Upper lobe of right lung (tissue), 1 donor: ENCODE measurements around the gene UBE2D2. TPM values are rescaled to one million over a fixed set of nuclear protein-coding genes. Genes with fewer than 3 reads are reported as not detected.

Experiments used
- ATAC-seq: fragments of 200-7000 bp; cut with Tn5 transposase; one replicate; pipeline ENCODE4 v1.9.1; 2020; ENCODE audit warnings: mild to moderate bottlenecking, moderate library complexity
- DNase-seq: peaks from one replicate; pipeline ENCODE4 v3.0.0-alpha.2; 2020
- H3K27ac ChIP-seq: fragments of 200-600 bp; one replicate; pipeline ENCODE4 v1.8.0; 2022
- H3K27me3 ChIP-seq: fragments of 200-600 bp; one replicate; pipeline ENCODE4 v1.8.0; 2022; ENCODE audit warnings: mild to moderate bottlenecking
- H3K36me3 ChIP-seq: fragments of 200-600 bp; one replicate; pipeline ENCODE4 v1.8.0; 2022
- H3K4me1 ChIP-seq: fragments of 200-600 bp; one replicate; pipeline ENCODE4 v1.8.0; 2022
- H3K4me3 ChIP-seq: fragments of 200-600 bp; one replicate; pipeline ENCODE4 v1.8.0; 2022; ENCODE audit warnings: mild to moderate bottlenecking
- H3K9me3 ChIP-seq: fragments of 200-600 bp; one replicate; pipeline ENCODE4 v1.8.0; 2022
- CTCF ChIP-seq: fragments of 200-600 bp; IDR thresholded peaks from one replicate; pipeline ENCODE4 v1.8.0; 2022; ENCODE audit warnings: antibody characterized with exemption
- intact Hi-C: fragments of 100-400 bp; cut with DNase I; formaldehyde crosslinking; loops from one replicate; pipeline ENCODE4 v1.11.0; 2022
- total RNA-seq: library from RNA; stranded (reverse); fragmentation: NEBNext Ultra II Directional; extraction: Animal tissue kit (Norgen Biotek cat#: 25700); gene quantifications from one replicate; pipeline ENCODE4 v1.2.1, GENCODE V29; 2021
- donor health status: DM: no; HTN: yes; CAD: no; lungs with severe emphysema.

Gene UBE2D2
- total RNA-seq, 1 donor from 2014 or later, result 95.9 TPM

GRCh38 chr5:139666551-139666950, 105.4 kb downstream of the UBE2D2 start:
- Histone ChIP-seq H3K4me3 (no peak overlapping the region), H3K27ac (no peak overlapping the region), H3K27me3 (no peaks in the 10 kb centered on the region), H3K9me3 (no peaks in the 10 kb centered on the region), H3K36me3 (no peaks in the 10 kb centered on the region), H3K4me1 (peaks cover 75% of the 10 kb centered on the region)
- ATAC-seq (no peak), DNase-seq (no peak)
- intact Hi-C loops, result loop anchor here (2.0 kb wide), 1 partner anchor 34 kb away; no protein-coding TSS in a partner anchor
- no peak for TF ChIP-seq CTCF

- no peak for DNase-seq
- H3K4me1 ChIP-seq, result peaks cover 75% of the 10 kb centered on the region
- peak overlapping the region; percentile 81 for H3K27ac ChIP-seq
- H3K36me3 ChIP-seq, result no peaks in the 10 kb centered on the region
- no peak for ATAC-seq
- intact Hi-C loops, result loop anchor here (2.0 kb wide), 1 partner anchor 34 kb away; no protein-coding TSS in a partner anchor
- TF ChIP-seq CTCF, result no peak
- H3K27me3 ChIP-seq, result no peaks in the 10 kb centered on the region
- no peaks in the 10 kb centered on the region for H3K9me3 ChIP-seq
- H3K4me3 ChIP-seq, result no peak overlapping the region
These were observed 106.0 kb downstream of the UBE2D2 start for GRCh38 chr5:139667001-139667729.

GRCh38 chr5:139667730-139668063, 106.6 kb downstream of the UBE2D2 start:
- no peaks in the 10 kb centered on the region for H3K27me3 ChIP-seq
- peaks cover 73% of the 10 kb centered on the region for H3K4me1 ChIP-seq
- no peak for ATAC-seq
- TF ChIP-seq CTCF, result no peak
- no peaks in the 10 kb centered on the region for H3K9me3 ChIP-seq
- DNase-seq, result no peak
- peak overlapping the region; percentile 81 for H3K27ac ChIP-seq
- H3K4me3 ChIP-seq, result peak overlapping the region; percentile 49
- no peaks in the 10 kb centered on the region for H3K36me3 ChIP-seq
- intact Hi-C loops, result loop anchor here (2.0 kb wide), 1 partner anchor 35 kb away; no protein-coding TSS in a partner anchor

GRCh38 chr5:139668064-139668880, 107.1 kb downstream of the UBE2D2 start:
- intact Hi-C loops, result no loop called here
- H3K4me3 ChIP-seq, result peak overlapping the region; percentile 49
- peaks cover 72% of the 10 kb centered on the region for H3K4me1 ChIP-seq
- DNase-seq (peak; percentile 75), ATAC-seq (peak; percentile 39)
- H3K27me3 ChIP-seq, result no peaks in the 10 kb centered on the region
- H3K9me3 ChIP-seq, result no peaks in the 10 kb centered on the region
- peak overlapping the region; percentile 81 for H3K27ac ChIP-seq
- H3K36me3 ChIP-seq, result no peaks in the 10 kb centered on the region
- TF ChIP-seq CTCF, result no peak

- no peaks in the 10 kb centered on the region for H3K9me3 ChIP-seq
- ATAC-seq (no peak), DNase-seq (no peak)
- no peak for TF ChIP-seq CTCF
- intact Hi-C loops, result no loop called here
- peak overlapping the region; percentile 49 for H3K4me3 ChIP-seq
- H3K27ac ChIP-seq, result peak overlapping the region; percentile 81
- H3K36me3 ChIP-seq, result no peaks in the 10 kb centered on the region
- H3K4me1 ChIP-seq, result peaks cover 70% of the 10 kb centered on the region
- H3K27me3 ChIP-seq, result no peaks in the 10 kb centered on the region
These were observed 108.0 kb downstream of the UBE2D2 start for GRCh38 chr5:139668924-139669661.
